Brain microvascular endothelial cell (primary cell): ENCODE measurements around the gene PTPN2.

ENCODE experiments used
- DNase-seq: peaks from one replicate; pipeline ENCODE4 v3.0.0-alpha.2; 2020
- H3K27ac ChIP-seq: fragments of 250-450 bp; sonication (Bioruptor Pico); 2 replicates; pipeline ENCODE4 v1.5.1; 2020; ENCODE audit warnings: mild to moderate bottlenecking, moderate library complexity
- H3K27me3 ChIP-seq: fragments of 250-450 bp; sonication (Bioruptor Pico); replicated peaks from 2 replicates; pipeline ENCODE4 v1.5.1; 2020; ENCODE audit warnings: mild to moderate bottlenecking
- H3K36me3 ChIP-seq: fragments of 250-450 bp; sonication (Bioruptor Pico); replicated peaks from 2 replicates; pipeline ENCODE4 v1.5.1; 2020; ENCODE audit warnings: mild to moderate bottlenecking
- H3K4me3 ChIP-seq: 2 replicates; pipeline ENCODE4 v1.5.1; 2011; ENCODE audit warnings: low read depth, mild to moderate bottlenecking, control low read depth, low read length, moderate library complexity
- in situ Hi-C: cut with HindIII; loops from 2 replicates; pipeline ENCODE4 v1.10.0; 2017; ENCODE audit warnings: low sequenced_read_pairs, low pct_ligation_motif_present
- TF ChIP-seq, protein P1 (sequence below): IDR thresholded peaks from 2 replicates; pipeline ENCODE4 v1.5.1; 2011; ENCODE audit warnings: low read depth, mild to moderate bottlenecking, moderate library complexity, low read length, control low read depth, inconsistent platforms; ENCODE audit errors: missing control alignments

Gene PTPN2

DNA sequence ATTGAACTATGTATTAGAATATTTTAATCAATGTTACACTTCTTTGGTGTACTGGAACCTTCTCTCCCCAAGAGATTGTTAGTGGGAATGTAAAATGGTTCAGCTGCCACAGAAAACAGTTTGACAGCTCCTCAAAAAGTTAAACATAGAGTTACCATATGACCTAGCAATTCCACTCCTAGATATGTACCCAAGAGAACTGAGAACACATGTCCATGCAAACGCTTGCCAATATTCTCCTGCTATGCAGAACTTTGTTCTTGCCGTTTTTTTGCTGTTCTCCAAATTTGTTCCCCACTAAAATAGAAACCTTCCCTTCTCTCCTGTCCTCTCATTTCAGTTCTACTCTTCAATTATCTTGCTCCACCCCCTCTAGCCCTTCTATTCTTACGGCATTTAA is 87.6 kb downstream of the PTPN2 start:
- in situ Hi-C loops, result no loop called here
- H3K4me3 ChIP-seq, result no peak overlapping the region
- no peak overlapping the region for H3K27ac ChIP-seq
- H3K36me3 ChIP-seq, result peaks cover 13% of the 10 kb centered on the region
- TF ChIP-seq, protein P1, sequence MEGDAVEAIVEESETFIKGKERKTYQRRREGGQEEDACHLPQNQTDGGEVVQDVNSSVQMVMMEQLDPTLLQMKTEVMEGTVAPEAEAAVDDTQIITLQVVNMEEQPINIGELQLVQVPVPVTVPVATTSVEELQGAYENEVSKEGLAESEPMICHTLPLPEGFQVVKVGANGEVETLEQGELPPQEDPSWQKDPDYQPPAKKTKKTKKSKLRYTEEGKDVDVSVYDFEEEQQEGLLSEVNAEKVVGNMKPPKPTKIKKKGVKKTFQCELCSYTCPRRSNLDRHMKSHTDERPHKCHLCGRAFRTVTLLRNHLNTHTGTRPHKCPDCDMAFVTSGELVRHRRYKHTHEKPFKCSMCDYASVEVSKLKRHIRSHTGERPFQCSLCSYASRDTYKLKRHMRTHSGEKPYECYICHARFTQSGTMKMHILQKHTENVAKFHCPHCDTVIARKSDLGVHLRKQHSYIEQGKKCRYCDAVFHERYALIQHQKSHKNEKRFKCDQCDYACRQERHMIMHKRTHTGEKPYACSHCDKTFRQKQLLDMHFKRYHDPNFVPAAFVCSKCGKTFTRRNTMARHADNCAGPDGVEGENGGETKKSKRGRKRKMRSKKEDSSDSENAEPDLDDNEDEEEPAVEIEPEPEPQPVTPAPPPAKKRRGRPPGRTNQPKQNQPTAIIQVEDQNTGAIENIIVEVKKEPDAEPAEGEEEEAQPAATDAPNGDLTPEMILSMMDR, result no peak
- no peaks in the 10 kb centered on the region for H3K27me3 ChIP-seq
- no peak for DNase-seq

DNA sequence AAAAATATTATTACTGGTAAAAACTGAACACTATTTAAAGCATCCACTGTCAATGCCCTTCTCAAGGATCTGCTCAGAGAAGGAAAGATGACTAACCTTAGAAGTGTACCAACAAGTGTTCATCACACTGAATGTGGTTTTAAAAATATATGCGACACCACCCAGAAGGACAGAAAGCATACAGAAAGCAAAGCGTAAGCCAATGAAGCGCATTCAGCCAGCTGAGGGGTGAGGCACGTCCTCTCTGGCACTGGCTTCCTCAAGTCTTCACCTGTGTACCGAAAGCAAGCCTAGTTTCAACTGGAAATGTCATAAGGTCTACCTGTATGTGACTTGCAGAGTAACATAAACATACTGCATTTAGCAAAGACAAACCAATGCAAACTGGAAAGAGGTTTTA is 92.4 kb downstream of the PTPN2 start:
- in situ Hi-C loops, result no loop called here
- Histone ChIP-seq H3K27ac (no peak overlapping the region), H3K27me3 (no peaks in the 10 kb centered on the region), H3K4me3 (no peak overlapping the region), H3K36me3 (peaks cover 9% of the 10 kb centered on the region)
- TF ChIP-seq, protein P1, result no peak
- DNase-seq, result no peak

GRCh38 chr18:12786669-12787068 is 97.4 kb downstream of the PTPN2 start:
- in situ Hi-C loops, result no loop called here

GRCh38 chr18:12783524-12783923 is 100.5 kb downstream of the PTPN2 start:
- no peaks in the 10 kb centered on the region for H3K36me3 ChIP-seq
- H3K27ac ChIP-seq, result no peak overlapping the region
- no peak for DNase-seq
- H3K27me3 ChIP-seq, result no peaks in the 10 kb centered on the region
- H3K4me3 ChIP-seq, result no peak overlapping the region
- TF ChIP-seq, protein P1, result no peak
- in situ Hi-C loops, result no loop called here

More at GRCh38 chr18:12786669-12787068, 97.4 kb downstream of the PTPN2 start:
- Histone ChIP-seq H3K27ac (no peak overlapping the region), H3K27me3 (no peaks in the 10 kb centered on the region), H3K4me3 (no peak overlapping the region), H3K36me3 (peaks cover under 1% of the 10 kb centered on the region)
- TF ChIP-seq, protein P1, result no peak
- DNase-seq, result no peak

GRCh38 chr18:12782521-12782920 is 101.5 kb downstream of the PTPN2 start:
- in situ Hi-C loops, result no loop called here
- no peak overlapping the region for H3K27ac ChIP-seq
- H3K36me3 ChIP-seq, result no peaks in the 10 kb centered on the region
- TF ChIP-seq, protein P1, result no peak
- H3K4me3 ChIP-seq, result no peak overlapping the region
- no peak for DNase-seq
- H3K27me3 ChIP-seq, result no peaks in the 10 kb centered on the region

- H3K27me3 ChIP-seq, result no peaks in the 10 kb centered on the region
- no peaks in the 10 kb centered on the region for H3K36me3 ChIP-seq
- no peak overlapping the region for H3K27ac ChIP-seq
- in situ Hi-C loops, result no loop called here
- H3K4me3 ChIP-seq, result no peak overlapping the region
- TF ChIP-seq, protein P1, result no peak
- no peak for DNase-seq
Measured at GRCh38 chr18:12779456-12779855, 104.6 kb downstream of the PTPN2 start.
